ENCODE results near the gene SEMA5B.

Gene SEMA5B

GRCh38 chr3:123027292-123028232 lies at the start of gene SEMA5B:
SEMA5B (minus strand) TSS chr3:123027763; CDS start chr3:122961263, 66,500 bp downstream.
- peak; percentile 17 to 32 for ATAC-seq

GRCh38 chr3:123076496-123077418 lies 49.2 kb upstream of the SEMA5B start:
- no peak for ATAC-seq

GRCh38 chr3:123076112-123076495 lies 48.5 kb upstream of the SEMA5B start:
- ATAC-seq = no peak

DNA sequence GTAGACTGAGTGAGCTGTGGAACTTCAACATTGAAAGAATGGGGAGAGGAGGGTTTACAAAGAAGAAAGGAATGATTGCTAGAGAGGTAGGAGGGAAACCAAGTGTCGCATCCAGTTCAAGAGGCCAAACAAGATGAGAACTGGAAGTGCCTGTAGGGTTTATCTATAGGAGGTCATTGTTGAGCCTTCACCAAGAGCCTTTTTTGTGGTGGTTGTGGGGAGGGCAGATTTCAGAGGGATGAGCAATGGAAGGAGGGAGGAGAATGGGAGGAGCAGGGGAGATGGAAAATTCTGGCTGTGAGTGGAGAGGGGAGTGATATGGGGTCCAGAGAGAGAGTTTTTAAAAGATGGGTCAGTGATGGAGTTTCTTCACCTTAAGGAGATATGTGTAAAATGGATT lies 47.8 kb upstream of the SEMA5B start:
- ATAC-seq = no peak

- ATAC-seq = no peak
These were observed 45.0 kb upstream of the SEMA5B start for GRCh38 chr3:123072564-123072963.

DNA sequence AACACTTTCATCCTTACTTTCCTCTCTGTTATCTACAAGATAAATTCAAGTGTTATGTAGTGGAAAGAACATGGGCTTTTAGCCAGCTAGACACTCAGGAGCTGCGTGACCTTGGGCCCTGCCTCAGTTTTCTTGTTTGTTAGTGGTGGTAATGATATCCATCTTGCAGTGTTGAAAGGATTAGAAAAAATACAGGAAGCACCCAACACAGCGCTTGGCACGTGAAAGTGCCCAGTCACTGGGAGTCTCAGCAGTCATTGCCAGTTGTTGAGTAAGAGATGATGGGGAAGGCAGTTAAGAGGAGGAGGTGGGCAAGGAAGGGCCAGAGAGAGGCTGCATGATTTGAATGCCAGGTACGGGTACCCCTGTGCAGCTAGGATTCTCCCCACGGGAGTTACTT lies 44.6 kb upstream of the SEMA5B start:
- no peak for ATAC-seq

DNA sequence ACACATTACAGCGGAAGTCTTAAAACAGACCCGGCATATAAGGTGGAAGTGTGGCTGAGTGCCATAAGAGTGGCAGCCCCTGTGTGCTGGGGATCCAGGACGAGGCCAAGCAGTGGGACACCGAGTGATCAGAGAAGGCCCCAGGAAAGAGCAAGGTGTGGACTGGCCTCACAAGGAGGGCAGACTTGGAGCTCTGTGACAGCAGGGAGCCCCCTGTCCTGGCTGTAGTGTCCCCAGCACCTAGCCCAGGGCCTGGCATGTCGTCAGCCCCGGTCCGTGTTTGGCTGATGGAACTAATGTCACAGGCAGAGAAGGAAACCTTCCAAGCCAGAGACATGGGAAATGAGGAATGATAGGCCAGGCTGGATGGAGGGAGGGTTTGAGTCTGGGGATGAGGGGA lies 44.0 kb upstream of the SEMA5B start:
- no peak for ATAC-seq

GRCh38 chr3:123071146-123071545 lies 43.6 kb upstream of the SEMA5B start:
- no peak for ATAC-seq

DNA sequence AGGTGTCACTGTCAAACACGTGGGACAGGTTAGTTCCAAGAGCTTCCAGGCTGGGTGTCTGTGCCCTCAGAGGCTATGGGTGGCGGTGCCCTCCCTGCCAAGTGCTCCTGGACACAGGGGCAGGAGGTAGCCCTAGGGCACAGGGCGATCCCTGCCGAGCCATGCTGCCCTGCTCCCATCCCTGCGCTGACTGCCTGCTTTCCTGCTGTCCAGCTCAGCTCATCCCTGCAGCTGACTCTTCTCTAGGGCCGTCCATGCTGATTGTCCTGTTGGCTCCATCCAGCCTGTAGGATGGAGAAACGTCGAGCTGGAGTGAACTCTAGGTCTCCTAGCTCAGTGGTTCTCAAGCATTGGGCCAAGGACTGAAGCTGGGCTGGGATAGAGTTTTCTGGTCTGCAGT lies 42.9 kb upstream of the SEMA5B start:
- ATAC-seq = no peak

DNA sequence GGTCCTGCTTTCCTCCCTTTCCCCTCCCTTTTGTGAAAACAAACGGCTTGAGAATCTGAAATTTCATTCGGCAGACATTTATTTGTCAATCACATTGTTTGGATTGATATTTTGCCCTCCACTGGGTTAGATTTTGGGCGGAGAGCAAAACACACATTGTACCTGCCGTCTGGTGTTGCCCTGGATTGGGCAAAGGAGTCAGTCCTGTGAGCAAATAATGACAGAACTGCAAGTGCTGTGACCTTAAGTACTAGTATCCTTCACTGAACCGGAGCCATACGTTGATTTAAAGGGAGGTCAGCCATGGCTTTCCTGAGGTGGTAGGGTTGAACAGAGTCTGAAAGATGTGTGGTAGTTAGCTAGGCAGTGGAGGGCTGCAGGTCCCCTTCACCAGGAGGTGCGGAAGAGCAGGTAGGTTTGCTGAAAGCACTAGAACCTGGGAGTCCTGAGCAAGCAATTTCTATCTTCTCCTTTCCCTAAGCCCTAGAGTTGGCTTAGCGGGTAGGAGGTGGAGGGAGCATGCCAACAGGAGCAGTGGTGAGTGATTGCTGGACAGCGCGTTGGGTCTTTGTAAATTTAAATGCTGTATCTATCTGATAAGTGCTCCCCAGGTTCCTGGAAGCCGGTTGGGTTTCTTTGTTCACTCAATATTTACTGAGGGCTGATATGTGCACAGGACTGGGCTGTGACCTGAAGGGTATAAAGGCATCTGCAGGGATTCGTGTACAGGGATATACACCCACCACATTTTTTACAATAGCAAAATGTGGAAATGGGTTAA lies 41.2 kb upstream of the SEMA5B start:
- ATAC-seq = no peak

DNA sequence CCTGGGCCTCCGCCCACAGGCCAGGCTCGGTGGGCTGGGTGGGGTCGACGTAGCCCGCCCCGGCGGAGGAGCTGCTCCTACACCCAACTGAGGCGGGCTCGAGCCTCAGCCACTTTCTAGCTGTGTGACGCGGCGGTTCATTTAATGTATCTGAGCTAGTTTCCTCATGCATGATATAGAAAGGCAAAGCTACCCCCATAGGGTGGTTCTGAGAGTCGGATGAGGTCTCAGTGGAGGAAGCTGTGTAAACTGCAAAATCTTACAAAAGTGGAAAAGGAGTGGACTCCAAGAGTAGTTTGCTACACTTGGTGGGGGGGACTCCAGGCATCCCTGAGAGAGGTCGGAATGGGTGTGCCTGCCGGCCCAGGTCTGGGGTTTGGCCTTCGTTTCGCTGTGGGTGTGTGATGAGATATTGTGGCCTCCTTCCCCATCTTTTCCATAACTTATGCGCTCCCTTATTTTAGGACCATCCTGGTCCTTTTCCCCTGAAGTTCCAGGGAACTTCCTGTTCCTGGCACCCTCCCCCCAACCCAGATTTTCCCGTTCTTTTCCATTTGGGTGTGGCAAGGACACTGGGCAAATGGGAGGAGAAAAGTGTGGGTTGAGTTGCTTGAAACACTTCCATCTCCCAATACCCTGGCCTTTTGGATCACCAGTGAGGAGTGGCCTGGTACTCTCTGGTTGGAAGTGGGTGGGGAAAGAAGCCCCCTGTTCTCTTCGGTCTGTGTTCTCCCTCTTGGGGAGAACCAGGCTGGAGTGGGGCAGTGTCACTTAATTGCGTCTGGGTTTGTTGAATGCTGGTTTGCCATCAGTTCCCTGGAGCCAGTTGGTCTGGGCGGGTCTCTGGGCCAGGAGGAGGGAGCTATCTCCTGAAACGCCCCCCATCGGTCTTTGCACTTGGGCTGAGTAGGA lies 40.4 kb upstream of the SEMA5B start:
- peak; percentile 34 to 38 for ATAC-seq

DNA sequence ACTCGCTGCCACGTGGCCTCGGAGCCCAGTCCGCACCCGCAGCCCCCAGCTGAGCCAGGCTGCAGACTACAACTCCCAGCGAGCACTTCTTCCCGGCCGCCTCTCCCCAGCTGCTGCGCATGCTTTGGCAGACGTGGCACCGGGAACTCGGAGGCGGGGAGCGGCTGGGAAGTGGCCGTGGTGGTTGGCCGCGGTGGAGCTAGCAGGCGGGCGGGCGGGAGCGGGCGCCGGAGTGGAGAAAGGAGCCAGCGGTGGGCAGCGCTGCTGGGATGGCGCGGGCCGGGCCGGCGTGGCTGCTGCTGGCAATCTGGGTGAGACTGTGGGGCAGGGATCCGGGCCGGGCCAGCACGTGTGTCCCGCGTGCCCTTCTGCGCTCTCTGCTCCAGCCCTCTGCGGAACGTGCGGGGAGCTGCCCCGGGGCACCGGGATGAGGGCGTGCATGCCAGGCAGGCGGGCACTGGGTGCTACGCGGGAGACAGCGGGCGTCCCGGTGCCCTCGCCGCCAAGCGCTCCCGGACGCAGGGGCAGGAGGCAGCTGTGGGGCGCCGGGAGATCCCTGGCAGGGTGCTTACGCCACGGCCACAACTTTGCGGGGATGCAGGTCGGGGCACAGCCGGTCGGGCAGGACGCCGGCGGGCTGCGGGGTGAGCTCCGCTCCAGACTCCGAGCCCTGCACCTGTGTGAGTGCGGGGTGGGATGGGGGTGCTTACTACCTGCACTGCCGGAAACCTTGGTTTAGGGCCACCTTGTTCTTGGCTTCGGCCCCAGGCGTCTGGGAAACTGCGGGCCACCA lies 39.5 kb upstream of the SEMA5B start, which contains the start of gene PDIA5:
Gene PDIA5, plus strand, starts transcription at position 130 of the 793 bp plus-strand sequence. Its CDS starts 140 bp downstream, at position 270.
- ATAC-seq = peak; percentile 83 to 89

GRCh38 chr3:123066599-123066895 lies 39.0 kb upstream of the SEMA5B start:
- ATAC-seq = no peak

- no peak for ATAC-seq
These were observed 37.4 kb upstream of the SEMA5B start for GRCh38 chr3:123064914-123065313.

- ATAC-seq = no peak
These were observed 36.9 kb upstream of the SEMA5B start for GRCh38 chr3:123064506-123064905.

GRCh38 chr3:123063034-123063433 lies 35.5 kb upstream of the SEMA5B start:
- ATAC-seq = no peak

GRCh38 chr3:123061856-123062255 lies 34.3 kb upstream of the SEMA5B start:
- no peak for ATAC-seq

DNA sequence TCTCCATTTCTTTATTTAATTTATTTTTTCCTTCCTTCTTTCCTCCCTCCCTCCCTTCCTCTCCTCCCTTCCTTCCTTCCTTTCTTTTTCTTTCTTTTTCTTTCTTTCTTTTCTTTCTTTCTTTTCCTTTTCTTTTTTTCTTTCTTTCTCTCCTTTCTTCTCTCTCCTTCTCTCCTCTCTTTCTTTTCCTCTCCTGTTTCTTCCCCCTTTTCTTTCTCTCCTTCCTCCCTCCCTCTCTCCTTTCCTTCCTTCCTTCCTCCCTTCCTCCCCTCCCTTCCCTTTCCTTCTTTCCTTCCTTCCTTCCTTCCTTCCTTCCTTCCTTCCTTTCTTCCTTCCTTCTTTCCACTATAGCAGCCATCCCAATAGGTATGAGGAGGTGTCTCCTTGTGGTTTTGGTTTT lies 32.5 kb upstream of the SEMA5B start:
- no peak for ATAC-seq

GRCh38 chr3:123058505-123058904 lies 30.9 kb upstream of the SEMA5B start:
- ATAC-seq = no peak

GRCh38 chr3:123055352-123055751 lies 27.8 kb upstream of the SEMA5B start:
- ATAC-seq = no peak

DNA sequence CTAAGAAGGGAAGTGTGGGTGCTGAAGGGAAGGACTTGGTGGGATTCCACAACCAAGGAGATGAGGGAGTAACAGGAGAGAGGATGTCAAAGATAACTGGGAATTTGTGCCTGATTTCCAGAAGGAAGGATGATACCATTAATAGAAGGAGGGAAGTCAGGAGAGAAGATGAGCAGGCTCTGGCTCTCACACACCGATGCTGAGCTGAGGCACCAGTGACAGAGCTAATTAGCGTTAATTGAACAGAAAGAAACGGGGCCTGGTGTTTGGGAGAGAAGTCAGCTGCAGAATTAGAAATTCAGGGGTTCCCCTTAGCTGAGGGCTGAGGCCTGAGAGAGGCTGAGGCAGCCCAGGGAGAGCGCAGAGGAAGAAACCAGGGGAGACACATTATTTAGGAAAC lies 27.4 kb upstream of the SEMA5B start:
- no peak for ATAC-seq
